Measurements from ENCODE around the gene AQP3. TPM values are rescaled to one million over a fixed set of nuclear protein-coding genes. Genes with fewer than 3 reads are reported as not detected.
"Not testable (repeated sequence)": the region's sequence is repeated elsewhere in the genome, so short reads cannot be mapped to it uniquely, and the experiment has no call there.

Gene AQP3
- total RNA-seq, 2 donors from 2014 or later: 5.5 to 8.4 TPM

- intact Hi-C loops (cut with DNase I): loop anchor here in 1 of 2 donors (10.0 kb wide), 1 partner anchor 92 kb away; no protein-coding TSS in a partner anchor
Measured at GRCh38 chr9:33466565-33467495, 19.4 kb upstream of the AQP3 start.

DNA sequence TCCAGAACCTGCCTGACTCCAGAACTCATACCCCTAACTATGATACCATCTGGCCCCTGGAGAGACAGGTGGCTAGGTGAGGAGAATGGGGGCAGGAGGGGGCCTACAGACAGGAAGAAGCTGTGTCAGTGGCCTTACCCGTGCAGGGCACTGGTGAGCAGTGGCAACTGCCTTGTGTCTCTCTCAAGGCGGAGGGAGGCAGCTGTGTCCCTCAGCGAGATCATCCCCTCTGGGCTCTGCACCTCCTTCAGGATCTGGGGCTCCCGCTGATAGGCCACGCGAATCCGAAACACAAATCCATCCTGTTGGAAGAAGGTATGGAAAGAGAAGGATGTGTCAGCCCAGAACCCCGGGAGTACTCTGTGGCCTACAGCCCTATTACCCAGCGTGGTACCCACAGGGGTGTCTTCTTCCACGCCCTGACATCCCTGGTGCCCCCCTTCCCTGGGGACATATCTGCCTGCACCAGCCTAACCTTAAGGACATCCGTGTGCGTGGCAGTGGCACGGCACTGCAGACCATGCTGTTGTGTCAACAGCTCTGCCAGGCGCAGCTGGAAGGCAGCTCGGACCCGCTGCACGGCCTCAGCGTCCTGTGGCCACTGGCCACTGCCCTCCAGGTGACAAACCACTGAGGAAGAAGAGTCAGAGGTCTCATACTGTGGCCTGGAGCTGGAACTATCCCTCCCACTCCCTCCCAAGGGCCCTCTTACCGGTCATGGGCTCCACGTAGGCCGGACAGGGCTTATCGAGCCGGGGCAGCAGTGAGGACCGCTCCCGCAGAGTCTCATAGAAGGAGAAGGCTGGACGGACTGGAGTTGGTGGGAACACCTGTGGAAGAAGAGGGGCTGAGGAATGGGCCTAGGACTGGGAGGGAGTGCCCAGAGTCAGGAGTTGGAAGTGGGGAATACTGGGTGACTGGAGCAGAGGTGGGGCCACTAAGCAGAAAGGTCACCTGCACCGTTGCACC lies 18.5 kb upstream of the AQP3 start:
- DNase-seq (ENCODE audit: low spot score): peak; percentile 64
- intact Hi-C loops (cut with DNase I): loop anchor here in 1 of 2 donors (10.0 kb wide), 1 partner anchor 91 kb away; no protein-coding TSS in a partner anchor

More at GRCh38 chr9:33466565-33467495, 19.4 kb upstream of the AQP3 start:
- peak; percentile 90 for DNase-seq (ENCODE audit: low spot score)

GRCh38 chr9:33465096-33465495 lies 17.7 kb upstream of the AQP3 start:
- DNase-seq (ENCODE audit: low spot score): peak; percentile 58

GRCh38 chr9:33464045-33464636 lies 16.7 kb upstream of the AQP3 start:
- DNase-seq (ENCODE audit: low spot score): no peak
- intact Hi-C loops (cut with DNase I): loop anchor here in 1 of 2 donors (10.0 kb wide), 1 partner anchor 89 kb away; no protein-coding TSS in a partner anchor

More at GRCh38 chr9:33465096-33465495, 17.7 kb upstream of the AQP3 start:
- intact Hi-C loops (cut with DNase I): loop anchor here in 1 of 2 donors (10.0 kb wide), 1 partner anchor 90 kb away; no protein-coding TSS in a partner anchor

DNA sequence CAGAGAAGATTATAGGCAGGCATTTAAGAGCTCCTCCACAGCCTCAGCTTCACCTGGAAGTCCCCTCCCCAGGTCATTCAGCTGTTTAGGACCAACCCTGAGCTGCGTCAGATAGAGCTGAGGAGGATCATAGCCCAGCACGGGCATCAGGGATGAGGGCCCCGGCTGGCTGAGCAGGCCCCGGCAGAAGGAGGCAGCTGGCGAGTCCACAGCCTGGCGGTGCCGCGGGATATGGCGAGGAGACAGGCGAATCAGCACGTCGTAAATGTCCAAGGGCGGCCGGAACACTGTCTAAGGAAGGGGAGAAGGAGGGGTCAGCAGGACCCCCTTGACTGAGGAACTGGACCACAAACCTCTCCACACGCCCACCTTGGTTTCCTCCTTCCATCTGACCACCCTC lies 15.8 kb upstream of the AQP3 start:
- intact Hi-C loops (cut with DNase I): loop anchor here in 1 of 2 donors (10.0 kb wide), 1 partner anchor 88 kb away; no protein-coding TSS in a partner anchor
- no peak for DNase-seq (ENCODE audit: low spot score)

DNA sequence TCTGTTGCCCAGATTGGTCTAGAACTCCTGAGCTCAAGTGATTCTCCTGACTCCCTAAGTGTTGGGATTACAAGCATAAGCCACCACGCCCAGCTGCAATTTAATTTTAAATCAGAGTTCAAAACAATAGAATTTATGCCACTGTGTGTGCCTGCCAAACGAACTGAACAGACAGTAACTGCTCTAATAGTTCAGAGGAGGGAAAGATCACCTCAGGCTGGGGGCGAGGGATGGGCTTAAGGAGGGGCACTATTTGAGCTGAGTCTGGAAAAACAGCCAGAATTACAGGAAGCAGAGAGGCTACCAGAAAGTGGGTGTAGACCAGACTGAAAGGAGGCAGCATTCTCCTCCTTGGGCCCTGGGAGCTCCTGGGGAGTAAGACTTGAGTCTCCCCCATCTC lies 14.1 kb upstream of the AQP3 start:
- no peak for DNase-seq (ENCODE audit: low spot score)
- intact Hi-C loops (cut with DNase I): loop anchor here in 1 of 2 donors (10.0 kb wide), 1 partner anchor 87 kb away; no protein-coding TSS in a partner anchor

DNA sequence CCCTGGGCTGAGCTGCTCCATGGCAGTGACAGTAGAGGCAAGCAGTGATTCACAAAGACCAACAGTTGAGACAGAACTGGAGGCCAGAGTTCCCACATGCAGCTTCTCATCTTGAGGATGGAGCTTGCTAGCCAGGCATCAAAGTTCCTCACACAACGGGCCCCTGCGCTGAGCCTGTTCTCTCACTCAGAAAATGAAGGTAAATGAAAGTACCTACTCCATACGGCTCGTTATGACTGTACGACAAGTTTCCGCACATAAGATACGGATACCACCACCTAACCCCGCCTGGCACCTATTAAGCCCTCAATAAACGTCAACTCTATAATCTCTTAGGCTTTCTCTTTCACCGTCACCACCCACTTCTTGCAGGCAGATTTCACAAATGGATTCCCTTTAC lies 13.5 kb upstream of the AQP3 start:
- DNase-seq (ENCODE audit: low spot score): no peak
- intact Hi-C loops (cut with DNase I): loop anchor here in 1 of 2 donors (10.0 kb wide), 1 partner anchor 86 kb away; no protein-coding TSS in a partner anchor

DNA sequence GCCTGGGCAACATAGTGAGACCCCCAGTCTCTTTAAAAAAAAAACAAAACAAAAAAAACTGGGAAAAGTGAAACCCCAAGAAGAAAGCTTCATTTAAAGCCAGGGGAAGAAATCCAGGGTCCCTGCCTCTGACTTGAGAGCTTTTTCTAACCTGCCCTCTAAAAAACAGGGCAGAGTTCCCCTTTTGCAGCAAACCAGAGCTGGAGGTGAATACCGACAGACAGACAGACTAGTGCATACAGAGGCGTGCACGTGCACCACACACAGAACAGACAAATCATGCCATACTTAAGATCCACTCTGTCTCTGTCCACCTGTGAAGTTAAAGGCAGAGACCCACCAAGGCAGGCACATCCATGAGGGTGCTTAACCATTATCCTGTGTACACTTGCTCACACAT lies 11.7 kb upstream of the AQP3 start:
- intact Hi-C loops (cut with DNase I): no loop called here
- DNase-seq (ENCODE audit: low spot score): no peak

- intact Hi-C loops (cut with DNase I): no loop called here
- DNase-seq (ENCODE audit: low spot score): no peak
Measured at GRCh38 chr9:33458444-33458843, 11.1 kb upstream of the AQP3 start.

GRCh38 chr9:33455945-33456344 lies 8.6 kb upstream of the AQP3 start:
- DNase-seq (ENCODE audit: low spot score): no peak
- intact Hi-C loops (cut with DNase I): no loop called here

DNA sequence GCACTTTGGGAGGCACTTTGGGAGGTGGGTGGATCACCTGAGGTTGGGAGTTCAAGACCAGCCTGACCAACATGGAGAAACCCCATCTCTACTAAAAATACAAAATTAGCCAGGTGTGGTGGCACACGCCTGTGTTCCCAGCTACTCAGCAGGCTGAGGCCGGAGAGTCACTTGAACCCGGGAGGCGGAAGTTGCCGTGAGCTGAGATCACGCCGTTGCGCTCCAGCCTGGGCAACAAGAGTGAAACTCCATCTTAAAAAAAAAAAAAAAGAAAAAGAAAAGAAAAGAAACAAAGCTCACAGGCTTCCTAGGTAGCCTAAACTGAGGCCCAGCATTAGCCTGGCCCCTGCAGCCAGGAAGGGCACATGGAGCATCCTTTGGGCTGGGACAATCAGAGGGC lies 8.1 kb upstream of the AQP3 start:
- DNase-seq (ENCODE audit: low spot score); intact Hi-C loops (cut with DNase I): not testable (repeated sequence)

DNA sequence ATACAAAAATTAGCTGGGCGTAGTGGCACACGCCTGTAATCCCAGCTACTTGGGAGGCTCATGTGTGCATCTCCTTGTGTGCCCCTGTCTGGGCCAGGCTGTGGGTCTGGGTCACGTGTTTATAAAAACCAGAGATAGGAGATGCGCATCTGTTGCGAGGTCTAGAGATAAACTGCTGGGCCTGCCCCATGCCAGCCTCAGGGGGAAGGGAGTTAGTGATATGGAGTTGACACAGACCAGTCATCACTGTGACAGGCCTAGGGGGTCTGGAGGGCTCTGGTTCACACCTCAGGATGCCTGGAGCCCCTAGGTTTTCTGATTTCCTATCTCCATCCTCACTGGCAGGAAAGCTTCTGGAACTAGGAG lies 7.3 kb upstream of the AQP3 start:
- intact Hi-C loops (cut with DNase I); DNase-seq (ENCODE audit: low spot score): not testable (repeated sequence)

DNA sequence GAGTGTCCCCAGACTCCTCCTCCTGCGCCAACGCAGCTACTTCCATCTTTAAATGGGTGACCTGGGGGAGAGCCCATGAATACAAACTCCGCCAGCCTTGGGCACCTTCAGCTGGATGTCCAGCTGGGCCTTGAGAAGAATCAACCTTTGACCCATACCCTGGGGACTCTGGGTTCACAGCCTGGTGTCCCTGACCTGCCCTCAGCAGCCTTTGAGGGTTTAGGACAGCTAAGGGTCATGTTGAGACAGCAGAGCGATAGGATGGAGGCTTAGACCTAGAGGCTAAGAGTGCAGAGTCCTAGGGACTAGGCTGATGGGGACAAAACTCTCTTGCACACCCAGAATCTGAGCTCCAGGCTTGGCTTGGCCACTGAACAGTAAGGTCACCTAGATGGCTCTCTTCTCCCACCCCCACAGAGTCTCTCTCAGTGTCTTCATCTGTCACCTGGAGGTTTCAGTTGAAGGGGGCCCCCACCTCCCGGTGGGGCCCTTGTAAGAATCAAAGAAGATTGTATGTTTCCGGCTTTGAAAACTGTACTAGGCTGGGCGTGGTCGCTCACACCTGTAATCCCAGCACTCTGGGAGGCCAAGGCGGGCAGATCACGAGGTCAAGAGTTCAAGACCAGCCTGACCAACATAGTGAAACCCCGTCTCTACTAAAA lies 6.7 kb upstream of the AQP3 start:
- intact Hi-C loops (cut with DNase I): no loop called here
- DNase-seq (ENCODE audit: low spot score): no peak

GRCh38 chr9:33453286-33453860 lies 6.0 kb upstream of the AQP3 start:
- DNase-seq (ENCODE audit: low spot score): no peak
- intact Hi-C loops (cut with DNase I): no loop called here

- DNase-seq (ENCODE audit: low spot score): peak; percentile 84
- intact Hi-C loops (cut with DNase I): no loop called here
Measured at GRCh38 chr9:33452828-33453271, 5.5 kb upstream of the AQP3 start.

- no peak for DNase-seq (ENCODE audit: low spot score)
- intact Hi-C loops (cut with DNase I): no loop called here
Measured at GRCh38 chr9:33450621-33451146, 3.3 kb upstream of the AQP3 start.

DNA sequence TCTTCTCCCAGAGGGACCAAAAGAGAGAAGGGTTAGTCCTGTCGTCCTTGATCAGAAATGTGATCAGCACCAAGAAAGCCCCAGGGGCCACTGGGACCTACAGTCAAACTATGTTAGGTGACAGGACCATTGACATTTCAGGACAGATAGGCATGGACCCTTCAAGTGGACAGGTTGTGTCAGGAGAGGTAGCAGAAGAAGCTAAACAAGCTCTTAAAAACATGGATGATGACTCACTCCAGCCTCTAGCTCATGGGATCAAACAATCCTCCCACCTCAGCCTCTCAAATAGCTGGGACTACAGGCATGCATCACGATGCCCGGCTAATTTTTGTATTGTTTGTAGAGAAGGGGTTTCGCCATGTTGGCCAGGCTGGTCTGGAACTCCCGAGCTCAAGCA lies 2.3 kb upstream of the AQP3 start:
- DNase-seq (ENCODE audit: low spot score): no peak
- intact Hi-C loops (cut with DNase I): no loop called here

All from posterior vena cava (tissue), 2 donors.